Measurements from ENCODE around the gene SGK1. TPM values are rescaled to one million over a fixed set of nuclear protein-coding genes. Genes with fewer than 3 reads are reported as not detected.
"Not testable (repeated sequence)": the region's sequence is repeated elsewhere in the genome, so short reads cannot be mapped to it uniquely, and the experiment has no call there.

SGK1 gene
- total RNA-seq, 2 experiments from 2014 or later = 117 to 120 TPM

- no peaks in the 10 kb centered on the region for H3K9me3 Mint-ChIP-seq
- H3K36me3 ChIP-seq (ENCODE audit: insufficient read depth, low read length) = no peaks in the 10 kb centered on the region
- H3K27ac Mint-ChIP-seq = no peak overlapping the region
- H3K36me3 Mint-ChIP-seq (ENCODE audit: low read depth) = no peaks in the 10 kb centered on the region
- intact Hi-C loops (cut with DNase I, micrococcal nuclease) = no loop called here
- CTCF ChIA-PET = interaction anchor here (0.6 kb wide), 1 partner anchor 540 kb away, joined by 3 read pairs; no protein-coding TSS in a partner anchor
- no peak for DNase-seq
- H3K4me3 Mint-ChIP-seq = no peak overlapping the region
- POLR2A ChIA-PET = no interaction called here
- H3K4me1 Mint-ChIP-seq (ENCODE audit: low read depth) = peaks cover 6% of the 10 kb centered on the region
- peaks cover 0 to 3% of the 10 kb centered on the region in 2 experiments for H3K9me3 ChIP-seq (ENCODE audit: control insufficient read depth in 1 of 2, insufficient read depth in 1 of 2, low read length in 2 of 2)
- H3K4me1 ChIP-seq (ENCODE audit: insufficient read depth, low read length) = no peaks in the 10 kb centered on the region
- H3K27me3 ChIP-seq (ENCODE audit: control insufficient read depth in 1 of 2, insufficient read depth in 2 of 2, low read length in 2 of 2) = no peaks in the 10 kb centered on the region
- H3K27me3 Mint-ChIP-seq = no peaks in the 10 kb centered on the region
- H3K27ac ChIP-seq (ENCODE audit: low read depth in 1 of 2, low read length in 2 of 2) = no peak overlapping the region
- no peak for ATAC-seq (ENCODE audit: poor library complexity)
- no peak for TF ChIP-seq CTCF (IDR thresholded peaks at IDR 0.05)
- no peak overlapping the region for H3K4me3 ChIP-seq (ENCODE audit: low read length)
These were observed 35.1 kb downstream of the SGK1 start for GRCh38 chr6:134282816-134283215.

- H3K27me3 ChIP-seq (ENCODE audit: control insufficient read depth in 1 of 2, insufficient read depth in 2 of 2, low read length in 2 of 2) = no peaks in the 10 kb centered on the region
- Mint-ChIP-seq H3K4me1 (ENCODE audit: low read depth) (peaks cover 17% of the 10 kb centered on the region), H3K27me3 (no peaks in the 10 kb centered on the region), H3K9me3 (no peaks in the 10 kb centered on the region), H3K4me3 (no peak overlapping the region), H3K27ac (no peak overlapping the region), H3K36me3 (ENCODE audit: low read depth) (no peaks in the 10 kb centered on the region)
- ATAC-seq (ENCODE audit: poor library complexity) (no peak), DNase-seq (no peak)
- POLR2A ChIA-PET = no interaction called here
- peaks cover 12% of the 10 kb centered on the region for H3K4me1 ChIP-seq (ENCODE audit: insufficient read depth, low read length)
- H3K4me3 ChIP-seq (ENCODE audit: low read length) = no peak overlapping the region
- H3K9me3 ChIP-seq (ENCODE audit: control insufficient read depth in 1 of 2, insufficient read depth in 1 of 2, low read length in 2 of 2) = peaks cover 0 to 2% of the 10 kb centered on the region in 2 experiments
- CTCF ChIA-PET = no interaction called here
- intact Hi-C loops (cut with DNase I, micrococcal nuclease) = no loop called here
- no peak overlapping the region for H3K27ac ChIP-seq (ENCODE audit: low read depth in 1 of 2, low read length in 2 of 2)
- no peak for TF ChIP-seq CTCF (IDR thresholded peaks at IDR 0.05)
- H3K36me3 ChIP-seq (ENCODE audit: insufficient read depth, low read length) = no peaks in the 10 kb centered on the region
These were observed 36.5 kb downstream of the SGK1 start for GRCh38 chr6:134281388-134281787.

- no peaks in the 10 kb centered on the region for H3K36me3 Mint-ChIP-seq (ENCODE audit: low read depth)
- peaks cover 29% of the 10 kb centered on the region for H3K4me1 Mint-ChIP-seq (ENCODE audit: low read depth)
- no peak overlapping the region for H3K4me3 ChIP-seq (ENCODE audit: low read length)
- H3K9me3 ChIP-seq (ENCODE audit: control insufficient read depth in 1 of 2, insufficient read depth in 1 of 2, low read length in 2 of 2) = no peaks in the 10 kb centered on the region
- no peak overlapping the region for H3K27ac Mint-ChIP-seq
- ATAC-seq (ENCODE audit: poor library complexity) (no peak), DNase-seq (no peak)
- H3K9me3 Mint-ChIP-seq = no peaks in the 10 kb centered on the region
- intact Hi-C loops (cut with DNase I, micrococcal nuclease) = no loop called here
- ChIA-PET POLR2A (interaction anchor here (0.7 to 1.6 kb wide), 2 partner anchors 10 to 103 kb away, joined by 3 to 5 read pairs; no protein-coding TSS in a partner anchor), CTCF (no interaction called here)
- H3K4me3 Mint-ChIP-seq = no peak overlapping the region
- TF ChIP-seq CTCF (IDR thresholded peaks at IDR 0.05) = no peak
- peaks cover 16% of the 10 kb centered on the region for H3K4me1 ChIP-seq (ENCODE audit: insufficient read depth, low read length)
- no peaks in the 10 kb centered on the region for H3K27me3 ChIP-seq (ENCODE audit: control insufficient read depth in 1 of 2, insufficient read depth in 2 of 2, low read length in 2 of 2)
- no peaks in the 10 kb centered on the region for H3K27me3 Mint-ChIP-seq
- H3K36me3 ChIP-seq (ENCODE audit: insufficient read depth, low read length) = no peaks in the 10 kb centered on the region
- H3K27ac ChIP-seq (ENCODE audit: low read depth in 1 of 2, low read length in 2 of 2) = no peak overlapping the region
These were observed 39.9 kb downstream of the SGK1 start for GRCh38 chr6:134278000-134278399.

- H3K4me1 Mint-ChIP-seq (ENCODE audit: low read depth) = peaks cover 38% of the 10 kb centered on the region
- H3K27me3 ChIP-seq (ENCODE audit: control insufficient read depth in 1 of 2, insufficient read depth in 2 of 2, low read length in 2 of 2); H3K9me3 Mint-ChIP-seq; H3K27me3 Mint-ChIP-seq; H3K36me3 ChIP-seq (ENCODE audit: insufficient read depth, low read length); H3K4me3 ChIP-seq (ENCODE audit: low read length); H3K36me3 Mint-ChIP-seq (ENCODE audit: low read depth); H3K9me3 ChIP-seq (ENCODE audit: control insufficient read depth in 1 of 2, insufficient read depth in 1 of 2, low read length in 2 of 2); intact Hi-C loops (cut with DNase I, micrococcal nuclease); CTCF ChIA-PET: not testable (repeated sequence)
- POLR2A ChIA-PET = interaction anchor here (0.8 to 1.6 kb wide), 3 partner anchors 11 to 99 kb away, joined by 3 to 5 read pairs (median 3); no protein-coding TSS in a partner anchor
- H3K4me1 ChIP-seq (ENCODE audit: insufficient read depth, low read length) = peaks cover 24% of the 10 kb centered on the region
- H3K27ac ChIP-seq (ENCODE audit: low read depth in 1 of 2, low read length in 2 of 2) = peak overlapping the region in 1 of 2 donors; percentile 20
- H3K27ac Mint-ChIP-seq = peak overlapping the region; percentile 59
- DNase-seq (peak in 6 of 14 experiments; percentile 2 to 54 (median 20)), ATAC-seq (ENCODE audit: poor library complexity) (peak; percentile 54)
- peak overlapping the region; percentile 9 for H3K4me3 Mint-ChIP-seq
These were observed 41.0 kb downstream of the SGK1 start for GRCh38 chr6:134276891-134277377.

Measured in CD4-positive, alpha-beta T cell (primary cell).